T1000 (cell line): ENCODE measurements around the gene MAGEA11.
"Not testable (repeated sequence)": the region's sequence is repeated elsewhere in the genome, so short reads cannot be mapped to it uniquely, and the experiment has no call there.

Experiments
- DNase-seq: peaks from one replicate; lab custom pipeline; 2025; ENCODE audit warnings: mixed read lengths; lab: John Stamatoyannopoulos, UW

The MAGEA11 gene

DNA sequence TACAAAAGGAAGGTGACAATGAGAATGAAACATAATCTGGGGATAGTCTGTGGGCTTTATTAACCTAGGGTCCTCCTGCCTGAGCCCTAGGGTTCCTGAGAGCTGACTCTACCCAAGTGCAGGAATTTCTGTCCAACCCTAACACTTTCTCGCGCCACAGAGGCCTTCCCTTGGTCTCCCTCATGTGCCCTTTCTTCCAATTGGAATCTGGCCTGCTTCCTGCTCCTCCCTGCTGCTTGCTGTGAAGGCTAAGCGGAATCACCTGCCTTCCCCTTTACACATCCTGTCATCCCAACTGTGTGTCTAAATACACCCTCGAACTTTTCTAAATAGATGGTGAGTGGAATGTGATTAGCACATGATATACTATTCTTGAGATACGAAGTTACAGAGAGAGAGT lies 5.9 kb downstream of the MAGEA11 start:
- DNase-seq = no peak

GRCh38 chrX:149718757-149719156 lies 6.9 kb downstream of the MAGEA11 start:
- no peak for DNase-seq

GRCh38 chrX:149720021-149720689 lies 8.3 kb downstream of the MAGEA11 start:
- no peak for DNase-seq

DNA sequence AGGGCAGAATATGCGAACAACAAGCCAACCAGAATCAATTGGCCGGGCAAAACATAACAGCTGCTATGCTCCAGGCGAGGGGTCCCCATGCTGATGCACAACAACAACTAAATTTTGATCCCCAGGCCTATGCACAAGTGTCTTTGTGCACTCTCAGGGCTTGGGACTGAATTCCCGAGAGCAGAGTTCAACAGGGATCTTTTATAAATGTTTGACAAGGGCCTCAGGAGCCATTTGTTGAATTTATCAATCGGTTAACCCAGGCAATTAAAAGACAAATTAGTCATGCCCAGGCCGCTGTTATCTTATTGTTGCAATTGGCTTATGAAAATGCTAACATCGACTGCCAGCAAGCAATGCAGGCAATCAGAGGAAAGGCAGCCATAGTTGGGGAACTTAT lies 9.4 kb downstream of the MAGEA11 start:
- not testable (repeated sequence) for DNase-seq

- DNase-seq = no peak
These were observed 9.9 kb downstream of the MAGEA11 start for GRCh38 chrX:149721778-149722177.

- not testable (repeated sequence) for DNase-seq
These were observed 11.8 kb downstream of the MAGEA11 start for GRCh38 chrX:149723583-149724118.

DNA sequence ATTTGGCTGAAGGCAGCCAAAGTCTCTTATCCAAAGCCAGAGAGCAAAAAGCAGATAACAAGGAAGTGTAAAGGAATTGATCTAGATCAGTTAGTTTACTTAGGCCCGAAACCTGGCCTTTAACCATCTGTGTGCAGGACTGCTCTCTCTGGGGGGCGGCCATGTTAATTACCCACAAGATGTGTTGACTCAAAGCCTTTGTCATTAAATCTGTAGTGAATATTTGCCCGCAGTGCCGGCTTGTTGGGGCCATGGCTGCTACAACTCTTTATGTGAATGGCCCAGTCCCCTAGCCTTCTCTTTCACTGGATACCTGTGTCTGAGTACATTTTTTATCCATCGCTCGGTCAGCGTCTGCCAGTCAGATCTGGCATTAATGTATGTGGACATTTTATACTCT lies 15.4 kb downstream of the MAGEA11 start:
- not testable (repeated sequence) for DNase-seq

GRCh38 chrX:149742269-149742668 lies 30.4 kb downstream of the MAGEA11 start:
- DNase-seq = not testable (repeated sequence)

DNA sequence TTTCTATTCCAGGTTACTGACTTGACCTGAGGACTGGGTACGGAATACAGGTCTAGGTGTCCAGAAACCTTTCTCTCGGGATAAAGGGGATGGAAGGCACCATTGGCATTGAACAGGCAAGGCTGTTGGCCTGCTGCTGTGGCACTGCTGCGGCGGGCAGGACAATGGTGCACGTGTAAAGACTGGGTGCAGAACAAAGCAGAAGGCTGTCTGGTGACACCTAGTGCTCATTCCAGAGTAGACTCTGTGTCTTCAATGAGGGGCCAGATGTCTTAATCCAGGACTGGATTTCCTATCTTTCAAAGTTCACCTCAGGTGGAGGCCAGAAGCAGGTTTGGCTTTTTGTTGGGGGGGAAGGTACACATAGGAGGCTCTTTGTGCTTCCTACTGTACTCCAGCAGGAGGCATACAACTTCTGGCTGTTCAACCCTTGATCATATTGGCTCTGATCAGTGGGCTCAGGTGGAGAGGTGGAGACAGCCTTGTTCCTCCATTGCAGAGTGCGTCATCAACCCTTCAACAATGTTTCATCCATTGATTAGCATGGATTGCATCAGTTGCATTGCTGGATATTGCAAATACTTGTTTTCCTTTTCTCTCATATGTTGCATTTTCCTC lies 34.6 kb downstream of the MAGEA11 start:
- DNase-seq = not testable (repeated sequence)

GRCh38 chrX:149757206-149758067 lies 45.6 kb downstream of the MAGEA11 start:
- no peak for DNase-seq

- DNase-seq = no peak
These were observed 46.3 kb downstream of the MAGEA11 start for GRCh38 chrX:149758068-149758714.

DNA sequence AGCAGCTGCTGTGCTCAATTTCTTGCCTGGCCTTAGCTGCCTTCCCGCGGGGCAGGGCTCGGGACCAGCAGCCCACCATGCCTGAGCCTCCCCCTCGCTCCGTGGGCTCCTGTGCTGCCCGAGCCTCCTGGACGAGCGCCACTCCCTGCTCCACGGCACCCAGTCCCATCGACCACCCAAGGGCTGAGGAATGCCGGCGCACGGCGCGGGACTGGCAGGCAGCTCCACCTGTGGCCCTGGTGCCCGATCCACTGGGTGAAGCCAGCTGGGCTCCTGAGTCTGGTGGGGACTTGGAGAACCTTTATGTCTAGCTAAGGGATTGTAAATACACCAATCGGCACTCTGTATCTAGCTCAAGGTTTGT lies 46.8 kb downstream of the MAGEA11 start:
- not testable (repeated sequence) for DNase-seq

DNA sequence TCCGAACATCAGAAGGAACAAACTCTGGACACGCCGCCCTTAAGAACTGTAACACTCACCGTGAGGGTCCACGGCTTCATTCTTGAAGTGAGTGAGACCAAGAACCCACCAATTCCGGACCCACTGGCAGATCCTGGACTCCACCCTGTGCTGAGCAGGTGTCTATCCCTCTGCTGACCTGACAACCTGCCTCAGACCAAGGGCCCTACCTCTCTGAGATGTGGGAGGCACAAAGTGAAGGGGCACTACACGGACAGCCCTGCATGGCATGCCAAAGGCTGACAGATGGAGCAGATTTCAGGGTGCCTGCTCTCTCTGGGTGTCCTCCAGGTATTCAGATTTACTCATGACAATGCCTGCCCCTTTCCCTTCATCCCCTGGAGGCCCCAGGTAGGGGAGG lies 48.0 kb downstream of the MAGEA11 start:
- no peak for DNase-seq

DNA sequence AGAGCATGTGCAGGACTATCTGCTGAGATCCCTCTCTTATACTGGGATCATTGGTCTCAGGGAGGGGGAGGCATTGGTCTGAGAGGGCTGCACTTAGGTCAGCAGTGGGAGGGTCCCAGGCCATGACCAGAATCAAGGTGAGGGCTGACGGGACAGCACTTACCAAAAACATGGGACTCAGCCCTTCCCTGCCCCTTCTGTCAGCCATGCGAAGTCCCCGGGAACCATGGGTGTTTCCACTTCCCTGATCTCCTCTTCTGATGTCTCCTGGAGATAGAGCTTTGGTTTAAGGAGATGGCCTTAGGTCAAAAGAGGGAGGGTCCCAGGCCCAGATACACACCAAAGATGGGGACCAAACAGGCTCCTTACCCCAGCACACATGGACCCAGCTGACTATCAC lies 49.1 kb downstream of the MAGEA11 start:
- no peak for DNase-seq

DNA sequence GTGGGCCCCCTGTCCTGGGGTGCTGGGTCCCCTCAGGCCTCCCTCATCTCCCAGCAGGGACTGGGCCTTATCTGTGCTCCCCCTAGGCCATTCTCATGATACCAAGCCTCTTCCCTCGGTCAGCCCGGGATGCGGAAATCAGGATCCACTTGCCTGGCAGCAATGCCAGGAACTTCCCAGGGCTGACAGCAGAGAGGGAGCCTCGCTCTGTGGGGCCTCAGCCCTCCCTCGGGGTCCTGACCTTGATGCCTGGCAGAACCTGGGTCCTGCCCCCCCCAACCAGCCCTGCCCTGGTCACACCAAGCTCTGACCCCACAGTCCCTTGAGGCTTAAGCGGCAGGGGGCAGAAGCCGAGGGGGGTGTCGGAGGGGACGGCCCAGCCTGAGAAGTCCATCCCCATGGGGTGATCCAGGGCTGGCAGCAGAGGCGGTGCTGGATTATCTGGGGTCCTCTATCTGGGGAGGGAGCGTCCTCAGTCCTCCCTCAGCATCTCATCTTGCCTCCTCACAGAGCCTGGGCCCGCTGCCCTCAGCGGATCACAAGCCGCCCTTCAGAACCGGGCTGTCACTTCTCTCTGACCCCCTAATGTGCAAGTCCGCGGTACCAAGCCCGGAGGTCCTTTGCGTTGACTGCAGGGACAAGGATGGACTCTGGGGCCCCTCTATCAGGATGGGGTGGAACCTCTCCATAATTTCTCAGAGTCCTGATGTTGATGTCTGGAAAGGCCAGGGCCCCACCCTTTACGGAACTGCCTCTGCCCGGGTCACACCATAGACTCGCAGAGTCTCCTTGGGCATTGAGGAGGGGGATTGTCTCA lies 50.2 kb downstream of the MAGEA11 start:
- not testable (repeated sequence) for DNase-seq

- DNase-seq = no peak
These were observed 51.1 kb downstream of the MAGEA11 start for GRCh38 chrX:149762696-149763614.
